ENCODE results near the gene RUSC1. TPM values are rescaled to one million over a fixed set of nuclear protein-coding genes. Genes with fewer than 3 reads are reported as not detected.

Gene RUSC1
- total RNA-seq, 1 donor from 2014 or later: 67.1 TPM

- H3K4me1 Mint-ChIP-seq (ENCODE audit: unreplicated experiment): no peaks in the 10 kb centered on the region
- no peak for DNase-seq (ENCODE audit: low spot score)
- H3K9me3 Mint-ChIP-seq (ENCODE audit: unreplicated experiment): no peaks in the 10 kb centered on the region
- TF ChIP-seq CTCF (IDR thresholded peaks at IDR 0.05; ENCODE audit: unreplicated experiment): no peak
- H3K4me3 Mint-ChIP-seq (ENCODE audit: unreplicated experiment): no peak overlapping the region
- H3K27ac Mint-ChIP-seq (ENCODE audit: unreplicated experiment): no peak overlapping the region
- no peaks in the 10 kb centered on the region for H3K27me3 Mint-ChIP-seq (ENCODE audit: unreplicated experiment)
- peaks cover 49% of the 10 kb centered on the region for H3K36me3 Mint-ChIP-seq (ENCODE audit: low read depth, unreplicated experiment)
These were observed 22.1 kb downstream of the RUSC1 start for GRCh38 chr1:155342842-155343241.

GRCh38 chr1:155352631-155353030 is 31.9 kb downstream of the RUSC1 start:
- H3K9me3 Mint-ChIP-seq (ENCODE audit: unreplicated experiment): no peaks in the 10 kb centered on the region
- H3K36me3 Mint-ChIP-seq (ENCODE audit: low read depth, unreplicated experiment): peaks cover 22% of the 10 kb centered on the region
- no peak overlapping the region for H3K27ac Mint-ChIP-seq (ENCODE audit: unreplicated experiment)
- no peak overlapping the region for H3K4me3 Mint-ChIP-seq (ENCODE audit: unreplicated experiment)
- H3K4me1 Mint-ChIP-seq (ENCODE audit: unreplicated experiment): no peaks in the 10 kb centered on the region
- TF ChIP-seq CTCF (IDR thresholded peaks at IDR 0.05; ENCODE audit: unreplicated experiment): no peak
- H3K27me3 Mint-ChIP-seq (ENCODE audit: unreplicated experiment): no peaks in the 10 kb centered on the region
- DNase-seq (ENCODE audit: low spot score): no peak

- no peak for TF ChIP-seq CTCF (IDR thresholded peaks at IDR 0.05; ENCODE audit: unreplicated experiment)
These were observed 39.4 kb downstream of the RUSC1 start for GRCh38 chr1:155360051-155360450.

GRCh38 chr1:155379180-155379579 is 58.5 kb downstream of the RUSC1 start:
- no peak for TF ChIP-seq CTCF (IDR thresholded peaks at IDR 0.05; ENCODE audit: unreplicated experiment)
- Mint-ChIP-seq H3K36me3 (ENCODE audit: low read depth, unreplicated experiment) (peaks cover 9% of the 10 kb centered on the region), H3K27me3 (ENCODE audit: unreplicated experiment) (no peaks in the 10 kb centered on the region), H3K4me1 (ENCODE audit: unreplicated experiment) (peaks cover 17% of the 10 kb centered on the region), H3K9me3 (ENCODE audit: unreplicated experiment) (no peaks in the 10 kb centered on the region), H3K27ac (ENCODE audit: unreplicated experiment) (peak overlapping the region; percentile 93), H3K4me3 (ENCODE audit: unreplicated experiment) (no peak overlapping the region)
- no peak for DNase-seq (ENCODE audit: low spot score)

More at GRCh38 chr1:155360051-155360450, 39.4 kb downstream of the RUSC1 start:
- Mint-ChIP-seq H3K9me3 (ENCODE audit: unreplicated experiment) (no peaks in the 10 kb centered on the region), H3K27me3 (ENCODE audit: unreplicated experiment) (no peaks in the 10 kb centered on the region), H3K27ac (ENCODE audit: unreplicated experiment) (no peak overlapping the region), H3K36me3 (ENCODE audit: low read depth, unreplicated experiment) (peaks cover 9% of the 10 kb centered on the region), H3K4me1 (ENCODE audit: unreplicated experiment) (no peaks in the 10 kb centered on the region), H3K4me3 (ENCODE audit: unreplicated experiment) (no peak overlapping the region)
- no peak for DNase-seq (ENCODE audit: low spot score)

GRCh38 chr1:155379631-155380090 is 59.0 kb downstream of the RUSC1 start:
- no peak for TF ChIP-seq CTCF (IDR thresholded peaks at IDR 0.05; ENCODE audit: unreplicated experiment)
- Mint-ChIP-seq H3K4me1 (ENCODE audit: unreplicated experiment) (peaks cover 17% of the 10 kb centered on the region), H3K4me3 (ENCODE audit: unreplicated experiment) (no peak overlapping the region), H3K9me3 (ENCODE audit: unreplicated experiment) (no peaks in the 10 kb centered on the region), H3K27me3 (ENCODE audit: unreplicated experiment) (no peaks in the 10 kb centered on the region), H3K27ac (ENCODE audit: unreplicated experiment) (peak overlapping the region; percentile 93), H3K36me3 (ENCODE audit: low read depth, unreplicated experiment) (peaks cover 10% of the 10 kb centered on the region)
- DNase-seq (ENCODE audit: low spot score): no peak

Small RNAs within 50 kb of the gene (microRNA-seq; reads per million reads assigned to microRNA genes)
- gene MIR555 (ENCODE audit: unreplicated experiment): not detected

Other genes starting within 250 kb of the RUSC1 start
- gene EFNA3, start 242.1 kb upstream of the RUSC1 start, total RNA-seq (ENCODE audit: unreplicated experiment): 9.6 TPM
- gene EFNA1, start 193.0 kb upstream of the RUSC1 start, total RNA-seq (ENCODE audit: unreplicated experiment): 413 TPM
- 43.9 TPM for gene SLC50A1, start 185.0 kb upstream of the RUSC1 start, total RNA-seq (ENCODE audit: unreplicated experiment)
- 39.2 TPM for gene DPM3, start 180.4 kb upstream of the RUSC1 start, total RNA-seq (ENCODE audit: unreplicated experiment)
- 173 TPM for gene KRTCAP2, start 147.6 kb upstream of the RUSC1 start, total RNA-seq (ENCODE audit: unreplicated experiment)
- gene TRIM46, start 147.0 kb upstream of the RUSC1 start, total RNA-seq (ENCODE audit: unreplicated experiment): 8.5 TPM
- 35.5 TPM for gene THBS3, start 113.0 kb upstream of the RUSC1 start, total RNA-seq (ENCODE audit: unreplicated experiment)
- 38.8 TPM for gene MTX1, start 112.2 kb upstream of the RUSC1 start, total RNA-seq (ENCODE audit: unreplicated experiment)
- gene ENTREP3, start 65.4 kb upstream of the RUSC1 start, total RNA-seq (ENCODE audit: unreplicated experiment): 54.1 TPM
- gene SCAMP3, start 58.5 kb upstream of the RUSC1 start, total RNA-seq (ENCODE audit: unreplicated experiment): 54.9 TPM
- 62.8 TPM for gene CLK2, start 47.4 kb upstream of the RUSC1 start, total RNA-seq (ENCODE audit: unreplicated experiment)
- 7.3 TPM for gene HCN3, start 43.4 kb upstream of the RUSC1 start, total RNA-seq (ENCODE audit: unreplicated experiment)
- not detected for gene PKLR, start 19.5 kb upstream of the RUSC1 start, total RNA-seq (ENCODE audit: unreplicated experiment)
- 540 TPM for gene FDPS, start 12.0 kb upstream of the RUSC1 start, total RNA-seq (ENCODE audit: unreplicated experiment)
- 28.5 TPM for gene ASH1L, start 241.9 kb downstream of the RUSC1 start, total RNA-seq (ENCODE audit: unreplicated experiment)